ENCODE measurements around the gene ACAT2.

- TF ChIP-seq CTCF (IDR thresholded peaks at IDR 0.05; ENCODE audit: low read depth, low read length, poor library complexity, severe bottlenecking) (no peak), EZH2phosphoT487 (IDR thresholded peaks at IDR 0.05; ENCODE audit: borderline replicate concordance, low read length) (no peak)
Measured at GRCh38 chr6:159719287-159719686, 42.6 kb upstream of the ACAT2 start.

Data from DOHH2 (cell line).